Mesenchymal stem cell (in vitro differentiated cells and primary cell): ENCODE data around the gene C1QTNF1.
A peak's percentile ranks its signal among the peaks of the same experiment; 100 is the strongest.

Experiments used
- DNase-seq: peaks from one replicate; pipeline ENCODE4 v3.0.0-alpha.2; 2013
- H2AFZ ChIP-seq: one replicate; pipeline ENCODE4 v1.6.1; 2013; ENCODE audit warnings: low read depth, mild to moderate bottlenecking, control low read depth, inconsistent platforms, low read length, moderate library complexity
- H2AK5ac ChIP-seq: 2 replicates; pipeline ENCODE4 v1.6.1; 2013; ENCODE audit warnings: low read length, moderate library complexity, mild to moderate bottlenecking, inconsistent platforms; ENCODE audit not compliant: severe bottlenecking
- H2BK120ac ChIP-seq: one replicate; pipeline ENCODE4 v1.6.1; 2013; ENCODE audit warnings: low read depth, mild to moderate bottlenecking, inconsistent platforms, low read length, moderate library complexity
- H2BK12ac ChIP-seq, 2 experiments: one replicate each; pipeline ENCODE4 v1.6.1; 2013; ENCODE audit warnings: inconsistent platforms in 2 of 2, low read length in 2 of 2, mild to moderate bottlenecking in 2 of 2, moderate library complexity in 2 of 2, control low read depth in 1 of 2
- H2BK15ac ChIP-seq: one replicate; pipeline ENCODE4 v1.6.1; 2013; ENCODE audit warnings: mild to moderate bottlenecking, low read depth, inconsistent platforms; ENCODE audit not compliant: poor library complexity, severe bottlenecking
- H2BK5ac ChIP-seq: 2 replicates; pipeline ENCODE4 v1.6.1; 2013; ENCODE audit warnings: low read depth, mild to moderate bottlenecking, low read length, control low read depth, inconsistent platforms; ENCODE audit not compliant: poor library complexity, severe bottlenecking
- H3K14ac ChIP-seq, 2 experiments: one replicate each; pipeline ENCODE4 v1.6.1; 2013; ENCODE audit warnings: inconsistent platforms in 2 of 2, low read length in 2 of 2, control low read depth in 1 of 2, mild to moderate bottlenecking in 1 of 2, moderate library complexity in 1 of 2
- H3K18ac ChIP-seq, 2 experiments: one replicate each; pipeline ENCODE4 v1.6.1; 2013; ENCODE audit warnings: inconsistent platforms in 2 of 2, low read length in 2 of 2, control low read depth in 1 of 2, low read depth in 1 of 2, mild to moderate bottlenecking in 1 of 2
- H3K23ac ChIP-seq, 2 experiments: one replicate each; pipeline ENCODE4 v1.6.1; 2013; ENCODE audit warnings: inconsistent platforms in 2 of 2, low read length in 2 of 2, mild to moderate bottlenecking in 2 of 2, moderate library complexity in 2 of 2, control low read depth in 1 of 2
- H3K27ac ChIP-seq: 2 replicates; pipeline ENCODE4 v1.5.1; 2013; ENCODE audit warnings: mild to moderate bottlenecking, moderate library complexity, low read length, control low read depth, inconsistent platforms; ENCODE audit not compliant: poor library complexity, severe bottlenecking
- H3K27me3 ChIP-seq, 2 experiments: 2 replicates each; pipeline versions ENCODE4 v1.6.1 to v1.7.0; 2013; ENCODE audit warnings: low read length in 2 of 2, mild to moderate bottlenecking in 2 of 2, moderate library complexity in 2 of 2, control low read depth in 1 of 2, inconsistent platforms in 1 of 2; ENCODE audit not compliant: control insufficient read depth in 1 of 2, insufficient read depth in 1 of 2
- H3K36me3 ChIP-seq, 2 experiments: 2 replicates each; pipeline versions ENCODE4 v1.6.1 to v1.7.0; 2013; ENCODE audit warnings: low read length in 2 of 2, control low read depth in 1 of 2, inconsistent platforms in 1 of 2, low read depth in 1 of 2, mild to moderate bottlenecking in 1 of 2; ENCODE audit not compliant: insufficient read depth in 2 of 2, control insufficient read depth in 1 of 2
- H3K4ac ChIP-seq, 2 experiments: one replicate each; pipeline ENCODE4 v1.6.1; 2013; ENCODE audit warnings: inconsistent platforms in 2 of 2, low read length in 2 of 2, mild to moderate bottlenecking in 2 of 2, moderate library complexity in 2 of 2, control low read depth in 1 of 2, low read depth in 1 of 2
- H3K4me1 ChIP-seq: 2 replicates; pipeline ENCODE4 v1.6.1; 2013; ENCODE audit warnings: low read depth, low read length, control low read depth; ENCODE audit not compliant: control insufficient read depth, insufficient read depth
- H3K4me2 ChIP-seq: 2 replicates; pipeline ENCODE4 v1.6.1; 2013; ENCODE audit warnings: low read length, mild to moderate bottlenecking, inconsistent platforms; ENCODE audit not compliant: poor library complexity, severe bottlenecking
- H3K4me3 ChIP-seq, 2 experiments: 2 replicates each; pipeline versions ENCODE4 v1.5.1 to v1.7.0; 2013; ENCODE audit warnings: low read length in 2 of 2, mild to moderate bottlenecking in 2 of 2, control low read depth in 1 of 2, low read depth in 1 of 2; ENCODE audit not compliant: insufficient read depth in 1 of 2
- H3K79me1 ChIP-seq: replicated peaks from 2 replicates; pipeline ENCODE4 v1.6.1; 2013; ENCODE audit warnings: mild to moderate bottlenecking, control low read depth, low read length, inconsistent platforms; ENCODE audit not compliant: poor library complexity, severe bottlenecking
- H3K9ac ChIP-seq: 2 replicates; pipeline ENCODE4 v1.7.0; 2013; ENCODE audit warnings: mild to moderate bottlenecking, low read length, moderate library complexity
- H3K9me3 ChIP-seq: 2 replicates; pipeline ENCODE4 v1.7.0; 2013; ENCODE audit warnings: mild to moderate bottlenecking, low read length; ENCODE audit not compliant: control insufficient read depth
- H4K8ac ChIP-seq: one replicate; pipeline ENCODE4 v1.6.1; 2013; ENCODE audit warnings: inconsistent platforms, mild to moderate bottlenecking, low read length, moderate library complexity
- H4K91ac ChIP-seq: one replicate; pipeline ENCODE4 v1.6.1; 2013; ENCODE audit warnings: mild to moderate bottlenecking, low read length, inconsistent platforms
- WGBS: methylation state at CpG from one replicate; pipeline ENCODE4 v1.1.7; 2013; ENCODE audit warnings: mixed read lengths; 5-methylcytosine and 5-hydroxymethylcytosine counted together

Gene C1QTNF1

GRCh38 chr17:78991906-78992532, 31.9 kb upstream of the C1QTNF1 start:
- Histone ChIP-seq H4K91ac (no peak overlapping the region), H3K4ac (no peak overlapping the region), H3K4me1 (peaks cover 1% of the 10 kb centered on the region), H2BK12ac (no peak overlapping the region), H3K4me3 (no peak overlapping the region), H3K14ac (no peak overlapping the region), H3K9ac (no peak overlapping the region), H3K36me3 (peaks cover 68 to 70% of the 10 kb centered on the region in 2 experiments), H3K9me3 (no peaks in the 10 kb centered on the region), H4K8ac (no peak overlapping the region), H2BK15ac (no peak overlapping the region), H3K27ac (no peak overlapping the region), H2BK120ac (no peak overlapping the region), H3K4me2 (no peak overlapping the region), H3K18ac (no peak overlapping the region), H3K79me1 (peaks cover 43% of the 10 kb centered on the region), H3K27me3 (no peaks in the 10 kb centered on the region), H2BK5ac (no peak overlapping the region), H3K23ac (no peak overlapping the region), H2AFZ (no peak overlapping the region), H2AK5ac (no peak overlapping the region)
- no peak for DNase-seq
- 96% methylated on average over 15 of the region's 22 CpGs for whole genome bisulfite sequencing

- Histone ChIP-seq H4K91ac (no peak overlapping the region), H2BK5ac (no peak overlapping the region), H3K79me1 (peaks cover 47% of the 10 kb centered on the region), H2BK15ac (no peak overlapping the region), H3K9me3 (no peaks in the 10 kb centered on the region), H3K4me3 (no peak overlapping the region), H3K27ac (no peak overlapping the region), H3K4ac (no peak overlapping the region), H3K18ac (no peak overlapping the region), H4K8ac (no peak overlapping the region), H2BK120ac (no peak overlapping the region), H3K36me3 (peaks cover 75% of the 10 kb centered on the region in 2 experiments), H3K23ac (no peak overlapping the region), H3K9ac (no peak overlapping the region), H2AK5ac (no peak overlapping the region), H2BK12ac (no peak overlapping the region), H2AFZ (no peak overlapping the region), H3K14ac (no peak overlapping the region), H3K27me3 (no peaks in the 10 kb centered on the region), H3K4me1 (no peaks in the 10 kb centered on the region), H3K4me2 (no peak overlapping the region)
- WGBS = 88% methylated on average over 10 of the region's 12 CpGs
- no peak for DNase-seq
Observed at GRCh38 chr17:78992542-78993212, 31.3 kb upstream of the C1QTNF1 start.

GRCh38 chr17:78993241-78993956, 30.6 kb upstream of the C1QTNF1 start:
- 85% methylated on average over 49 of the region's 49 CpGs for WGBS

GRCh38 chr17:78993981-78994671, 29.8 kb upstream of the C1QTNF1 start:
- Histone ChIP-seq H2AFZ (no peak overlapping the region), H3K18ac (no peak overlapping the region), H2BK12ac (no peak overlapping the region), H3K4me3 (no peak overlapping the region), H3K36me3 (peaks cover 80 to 89% of the 10 kb centered on the region in 2 experiments), H3K79me1 (peaks cover 55% of the 10 kb centered on the region), H3K4me2 (no peak overlapping the region), H2BK5ac (no peak overlapping the region), H4K91ac (no peak overlapping the region), H3K9me3 (no peaks in the 10 kb centered on the region), H3K27me3 (no peaks in the 10 kb centered on the region), H3K9ac (no peak overlapping the region), H3K4me1 (peaks cover 2% of the 10 kb centered on the region), H3K23ac (no peak overlapping the region), H3K14ac (no peak overlapping the region), H2BK120ac (no peak overlapping the region), H3K27ac (no peak overlapping the region), H2BK15ac (no peak overlapping the region), H2AK5ac (no peak overlapping the region), H4K8ac (no peak overlapping the region), H3K4ac (no peak overlapping the region)
- no peak for DNase-seq
- 97% methylated on average over 21 of the region's 22 CpGs for WGBS

More at GRCh38 chr17:78993241-78993956, 30.6 kb upstream of the C1QTNF1 start:
- no peaks in the 10 kb centered on the region for H3K9me3 ChIP-seq
- no peak overlapping the region for H3K14ac ChIP-seq
- no peak overlapping the region for H3K23ac ChIP-seq
- H3K27me3 ChIP-seq = no peaks in the 10 kb centered on the region
- H3K18ac ChIP-seq = no peak overlapping the region
- peak overlapping the region; percentile 25 for H4K91ac ChIP-seq
- H3K9ac ChIP-seq = no peak overlapping the region
- no peak overlapping the region for H2BK5ac ChIP-seq
- H3K4me1 ChIP-seq = no peaks in the 10 kb centered on the region
- DNase-seq = peak; percentile 54
- no peak overlapping the region for H2BK12ac ChIP-seq
- H2BK120ac ChIP-seq = no peak overlapping the region
- H4K8ac ChIP-seq = no peak overlapping the region
- H2AFZ ChIP-seq = no peak overlapping the region
- H3K79me1 ChIP-seq = peaks cover 51% of the 10 kb centered on the region
- no peak overlapping the region for H3K4me3 ChIP-seq
- no peak overlapping the region for H2BK15ac ChIP-seq
- no peak overlapping the region for H3K4me2 ChIP-seq
- H2AK5ac ChIP-seq = no peak overlapping the region
- no peak overlapping the region for H3K27ac ChIP-seq
- peaks cover 81 to 82% of the 10 kb centered on the region in 2 experiments for H3K36me3 ChIP-seq
- no peak overlapping the region for H3K4ac ChIP-seq
